Measurements from ENCODE around the gene MRPL48.

GRCh38 chr11:73875840-73876239, 88.2 kb downstream of the MRPL48 start:
- TF ChIP-seq CTCF (IDR thresholded peaks at IDR 0.05; ENCODE audit: insufficient read depth, low read length, poor library complexity, severe bottlenecking) (no peak), EZH2phosphoT487 (conservative IDR thresholded peaks at IDR 0.05; ENCODE audit: low read length) (no peak)
